NOMO-1 (cell line): ENCODE measurements around the gene PHF21A.
A peak's percentile ranks its signal among the peaks of the same experiment; 100 is the strongest.
"Not testable (repeated sequence)": the region's sequence is repeated elsewhere in the genome, so short reads cannot be mapped to it uniquely, and the experiment has no call there.

Source experiments
- DNase-seq, 2 experiments: peaks; one replicate each; lab custom pipeline; 2025; ENCODE audit not compliant: unreplicated experiment in 2 of 2; lab: John Stamatoyannopoulos, UW

The PHF21A gene

DNA sequence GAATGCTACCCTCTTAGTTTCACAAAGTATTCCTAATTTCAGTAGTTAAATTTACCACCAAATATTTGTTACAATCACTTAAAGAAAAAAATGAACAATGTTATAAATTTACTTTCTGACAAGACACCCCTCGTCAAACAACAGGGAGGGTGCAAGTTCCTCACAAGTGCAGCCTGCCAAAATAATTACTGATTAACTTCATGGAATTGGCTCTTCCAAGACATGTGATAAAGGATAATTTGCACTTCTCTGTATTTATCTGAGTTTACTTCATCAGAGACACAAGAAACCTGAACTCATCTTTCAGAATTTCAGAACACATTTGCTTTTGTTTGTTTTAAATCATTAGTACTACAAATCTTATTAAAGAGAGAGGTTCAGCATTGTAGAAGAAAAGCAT is 132.3 kb downstream of the PHF21A start:
- no peak for DNase-seq

DNA sequence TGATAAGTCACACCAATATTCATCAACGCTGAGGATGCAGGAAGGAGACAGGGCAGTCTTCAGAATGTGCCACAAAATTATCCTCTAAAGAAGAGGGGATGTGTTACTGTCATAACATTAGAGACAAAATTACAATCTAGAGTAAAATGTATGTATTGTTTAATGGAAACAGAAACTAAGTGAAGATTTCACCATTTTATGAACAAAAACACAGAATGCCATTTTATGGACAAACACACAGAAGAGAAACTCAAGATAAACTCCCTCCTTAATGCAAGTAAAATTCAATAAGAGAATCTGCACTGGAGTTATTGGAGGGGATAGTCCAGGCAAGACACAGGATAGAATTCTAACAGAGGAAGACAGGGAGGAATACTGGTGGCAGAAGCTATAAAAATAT is 136.0 kb downstream of the PHF21A start:
- DNase-seq = no peak

DNA sequence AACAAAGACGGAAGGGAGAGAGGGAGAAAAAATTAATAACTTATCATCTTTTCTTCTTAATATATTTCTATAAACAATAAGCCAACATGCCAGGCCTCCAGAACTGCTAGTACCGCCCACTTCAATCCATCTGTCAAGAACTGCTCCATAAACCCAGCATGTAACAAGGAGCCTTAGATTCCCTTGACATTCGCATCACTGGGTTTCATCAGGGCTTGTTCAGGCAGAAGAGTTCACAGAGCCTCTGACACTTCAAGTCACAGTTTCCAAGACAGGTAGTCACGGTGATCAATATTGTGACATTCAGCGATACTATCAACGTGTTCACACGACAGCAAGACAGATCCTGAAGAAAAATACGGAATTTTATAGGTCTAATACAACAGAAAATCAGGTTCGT is 137.1 kb downstream of the PHF21A start:
- no peak for DNase-seq

DNA sequence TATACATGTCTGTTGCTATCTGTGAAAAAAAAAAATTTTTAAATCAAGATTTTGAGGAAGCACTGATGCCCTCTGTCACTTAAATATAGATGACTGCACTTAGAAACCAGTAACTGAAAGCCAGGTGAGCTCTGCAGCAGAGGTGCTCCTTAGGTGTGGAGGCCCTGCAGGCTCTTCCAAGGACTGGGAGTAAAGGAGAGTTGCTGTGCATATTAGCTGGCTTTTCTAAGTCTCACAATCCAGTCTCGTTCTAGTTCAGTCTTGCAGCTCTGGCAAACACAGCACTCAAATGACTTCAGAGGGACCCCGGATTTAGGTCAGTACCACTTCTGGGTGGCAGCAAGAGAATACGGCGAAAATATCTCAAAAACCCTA is 137.8 kb downstream of the PHF21A start:
- DNase-seq = no peak

DNA sequence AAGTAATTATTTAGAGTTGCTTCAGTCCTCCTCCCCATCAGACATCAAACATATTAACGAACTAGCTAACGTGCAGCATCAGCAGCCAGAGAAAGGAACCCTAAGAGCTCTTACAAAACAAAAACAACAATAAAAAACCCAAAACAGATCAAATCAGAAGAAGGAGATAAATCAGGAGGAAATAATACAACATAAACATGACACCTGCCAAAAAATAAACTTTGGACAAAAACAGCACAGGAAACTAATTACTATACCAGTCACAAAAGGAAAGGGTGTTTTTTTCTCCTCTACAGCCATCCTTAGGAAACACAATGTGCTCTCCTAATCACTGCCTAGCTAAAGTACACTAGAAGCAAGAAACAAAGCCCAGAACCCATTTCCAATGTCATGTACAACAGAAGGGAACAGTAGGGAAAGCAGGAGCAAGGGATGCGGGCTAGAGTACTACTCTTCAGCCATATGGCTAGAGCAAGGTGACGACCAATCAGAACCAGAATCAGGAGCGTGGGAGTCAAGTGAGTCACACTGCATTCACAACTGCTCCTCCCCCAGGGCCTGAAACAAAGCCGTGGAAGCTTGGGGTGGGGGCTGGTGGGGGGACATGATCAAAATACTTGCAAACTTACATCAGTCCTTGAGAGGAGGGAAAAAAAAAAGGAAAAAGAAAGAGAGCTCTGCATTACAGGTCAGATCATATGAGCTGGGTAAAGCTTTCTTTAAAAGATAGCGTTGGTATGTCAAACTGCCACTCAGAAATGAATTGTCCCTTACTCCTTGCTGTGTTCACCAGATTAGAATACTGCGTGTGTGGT is 138.4 kb downstream of the PHF21A start:
- DNase-seq = no peak

DNA sequence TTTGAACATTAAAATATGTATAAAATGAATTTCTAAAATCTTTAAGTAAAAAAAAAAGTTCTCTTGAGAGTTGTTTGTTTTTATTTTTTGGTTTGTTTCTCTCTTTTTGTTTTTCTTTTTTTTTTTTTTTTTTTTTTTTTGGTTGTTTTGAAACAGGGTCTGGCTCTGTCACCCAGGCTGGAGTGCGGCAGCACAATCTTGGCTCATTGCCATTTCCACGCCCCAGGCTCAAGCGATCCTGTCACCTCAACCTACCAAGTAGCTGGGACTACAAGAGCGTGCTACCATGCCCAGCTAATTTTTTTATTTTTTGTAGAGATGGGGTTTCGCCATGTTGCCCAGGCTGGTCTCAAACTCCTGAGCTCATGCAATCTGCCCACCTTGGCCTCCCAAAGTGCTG is 139.4 kb downstream of the PHF21A start:
- not testable (repeated sequence) for DNase-seq

DNA sequence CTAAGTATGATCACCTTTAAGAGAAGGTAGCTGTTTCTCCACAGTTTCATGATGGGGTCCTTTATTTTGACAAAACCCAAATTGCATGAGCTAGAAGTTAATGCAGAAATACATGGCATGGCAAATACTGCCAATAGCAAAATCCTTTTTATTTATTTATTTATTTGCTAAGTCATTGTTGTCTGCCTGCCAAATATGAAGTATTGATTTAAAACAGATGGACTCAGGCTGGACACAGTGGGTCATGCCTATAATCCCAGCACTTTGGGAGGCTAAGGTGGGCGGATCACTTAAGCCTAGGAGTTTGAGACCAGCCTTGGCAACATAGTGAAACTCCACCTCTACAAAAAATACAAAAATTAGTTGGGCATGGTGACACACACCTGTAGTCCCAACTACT is 146.4 kb downstream of the PHF21A start:
- DNase-seq = no peak

DNA sequence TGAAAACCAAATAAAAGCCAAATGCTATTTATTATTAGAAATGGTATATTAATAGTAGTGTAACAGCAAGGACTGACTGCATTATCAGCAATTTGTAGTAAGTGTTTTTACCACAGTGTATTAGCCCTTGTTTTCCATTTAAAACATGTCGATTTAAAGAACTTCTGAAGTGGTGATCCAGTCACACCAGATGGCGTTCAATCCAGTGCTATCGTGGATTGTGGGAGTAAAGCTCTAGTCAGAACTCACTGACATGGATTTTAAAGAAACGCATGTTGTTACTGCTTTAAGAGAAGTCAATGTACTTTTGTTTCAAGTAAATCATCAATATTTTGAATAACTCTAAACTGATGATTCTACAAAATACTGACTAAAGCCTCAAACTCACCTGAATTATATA is 147.7 kb downstream of the PHF21A start:
- DNase-seq = no peak

DNA sequence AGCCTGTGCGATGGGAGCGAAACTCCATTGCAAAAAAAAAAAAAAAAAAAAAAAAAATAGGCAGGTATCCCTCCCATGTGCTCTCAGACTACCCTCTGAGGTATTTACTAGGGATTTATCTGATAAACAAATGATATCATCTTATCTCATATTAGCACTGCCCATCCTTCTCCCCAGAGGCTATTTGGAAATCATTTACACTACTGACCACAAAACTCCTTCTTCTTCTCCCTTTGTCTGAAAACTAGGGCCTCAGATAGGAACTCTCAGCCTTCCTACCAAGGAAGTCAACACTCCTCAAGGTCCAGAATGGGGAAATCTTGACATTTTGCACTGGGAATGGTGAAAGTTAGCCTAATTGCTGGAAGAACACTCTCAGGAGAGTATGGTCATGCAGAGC is 152.4 kb downstream of the PHF21A start:
- no peak for DNase-seq

DNA sequence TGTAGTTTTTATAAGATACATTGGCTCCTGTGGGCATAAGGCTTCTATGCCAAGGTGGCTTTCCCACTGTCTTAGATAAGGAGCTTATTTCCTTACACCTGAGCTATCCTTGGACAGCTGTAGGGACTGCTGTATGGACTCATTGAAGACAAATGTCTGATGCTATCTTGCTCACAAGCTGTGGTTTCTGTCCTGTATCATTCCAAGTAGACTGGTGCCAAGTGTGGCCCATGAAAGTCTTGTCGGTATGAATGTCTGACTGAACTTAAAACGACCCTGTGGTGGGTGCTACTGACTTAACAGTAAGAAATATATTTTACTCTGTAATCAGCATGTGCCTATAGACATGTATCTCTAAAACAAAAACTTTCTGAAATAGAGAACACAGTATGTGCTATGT is 153.7 kb downstream of the PHF21A start:
- DNase-seq = no peak

DNA sequence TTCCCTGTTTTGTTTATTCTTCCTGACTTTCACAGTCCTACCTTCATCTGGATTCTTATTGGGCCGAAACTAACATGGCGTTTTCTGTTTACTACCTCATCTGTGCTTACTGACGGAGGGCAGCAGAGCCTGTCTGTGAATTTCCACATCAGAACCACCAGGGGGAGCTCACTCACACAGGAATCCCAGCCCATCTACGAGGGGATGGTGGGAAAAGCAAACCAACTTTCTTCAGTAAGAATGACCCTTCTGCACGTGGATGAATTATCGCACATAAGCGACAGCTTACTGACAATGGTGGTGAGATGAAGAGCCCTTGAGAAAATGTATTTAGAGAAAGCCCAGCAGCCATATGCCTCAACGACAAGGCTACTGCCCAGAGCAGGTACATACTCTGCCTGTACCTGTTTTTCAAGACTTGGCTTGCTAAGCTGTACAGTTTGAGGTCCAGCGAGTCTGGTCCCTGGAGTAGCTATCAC is 156.3 kb downstream of the PHF21A start:
- DNase-seq = peak; percentile 21 to 59

DNA sequence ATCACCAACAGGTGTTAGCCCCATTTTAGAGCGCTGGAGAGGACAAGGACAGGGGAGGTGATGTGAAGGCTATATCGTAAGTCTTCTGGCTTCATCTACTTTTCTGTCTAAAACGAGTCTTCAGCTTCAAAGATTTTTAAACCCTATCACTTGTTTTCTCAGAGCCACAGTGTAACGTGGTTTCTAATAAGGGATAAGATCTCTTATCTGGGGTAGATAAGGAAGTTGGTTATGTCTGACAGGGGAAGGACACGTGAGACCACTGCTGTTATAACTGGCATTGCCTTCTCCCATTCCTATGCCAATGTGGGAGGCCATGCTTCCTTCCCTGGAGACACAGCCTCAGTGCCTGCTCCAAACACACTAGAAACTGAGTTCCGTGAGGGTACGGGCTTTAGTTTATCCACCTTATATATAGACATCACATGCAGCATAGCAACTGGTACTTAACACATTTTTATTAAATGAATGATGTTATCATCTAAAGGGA is 159.5 kb downstream of the PHF21A start:
- no peak for DNase-seq

DNA sequence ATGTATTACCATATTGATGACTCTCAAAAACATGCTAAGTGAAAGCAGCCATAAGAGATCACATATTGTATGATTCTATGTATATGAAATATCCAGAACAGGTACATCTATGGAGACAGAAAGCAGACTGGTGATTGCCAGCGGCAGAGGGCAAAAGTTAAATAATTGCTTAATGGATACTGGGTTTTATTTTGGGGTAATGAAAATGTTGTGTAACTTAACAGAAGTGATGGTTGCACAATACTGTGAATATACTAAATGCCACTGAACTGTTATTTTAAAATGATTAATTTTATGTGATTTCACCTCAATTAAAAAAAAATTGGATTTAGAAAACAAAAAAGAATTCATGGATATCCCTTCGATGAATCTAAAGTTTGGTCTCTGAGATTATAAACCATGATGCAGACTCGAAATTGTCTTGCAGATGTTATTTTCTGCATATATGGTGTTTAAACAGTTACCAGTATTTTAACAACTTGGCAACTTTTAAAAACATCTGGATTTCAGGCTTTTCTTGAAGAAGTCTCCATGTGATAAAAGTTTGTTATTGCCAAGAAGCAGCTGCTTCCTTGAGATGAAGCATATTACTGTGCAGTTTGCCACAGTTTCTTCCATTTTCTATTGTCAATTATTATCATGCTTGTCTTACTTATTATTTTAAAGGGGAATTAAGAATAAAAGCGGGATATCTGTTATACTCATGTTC is 160.7 kb downstream of the PHF21A start:
- DNase-seq = peak in 1 of 2 experiments; percentile 34

DNA sequence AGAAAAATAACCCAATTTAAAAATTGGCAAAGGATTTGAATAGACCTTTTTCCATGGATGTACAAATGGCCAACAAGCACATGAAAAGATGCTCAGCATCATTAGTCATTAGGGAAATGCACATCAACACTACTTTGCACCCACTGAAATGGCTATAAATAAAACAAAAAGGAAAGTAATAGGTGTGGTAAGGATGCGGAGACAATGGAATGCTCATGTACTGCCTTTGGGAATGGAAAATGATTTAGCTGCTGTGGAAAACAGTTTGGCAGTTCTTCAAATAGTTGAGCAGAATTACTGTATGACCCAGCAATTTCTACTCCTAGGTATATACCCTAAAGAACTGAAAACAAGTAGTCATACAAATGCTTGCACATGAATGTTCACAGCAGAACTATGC is 161.4 kb downstream of the PHF21A start:
- DNase-seq = no peak

DNA sequence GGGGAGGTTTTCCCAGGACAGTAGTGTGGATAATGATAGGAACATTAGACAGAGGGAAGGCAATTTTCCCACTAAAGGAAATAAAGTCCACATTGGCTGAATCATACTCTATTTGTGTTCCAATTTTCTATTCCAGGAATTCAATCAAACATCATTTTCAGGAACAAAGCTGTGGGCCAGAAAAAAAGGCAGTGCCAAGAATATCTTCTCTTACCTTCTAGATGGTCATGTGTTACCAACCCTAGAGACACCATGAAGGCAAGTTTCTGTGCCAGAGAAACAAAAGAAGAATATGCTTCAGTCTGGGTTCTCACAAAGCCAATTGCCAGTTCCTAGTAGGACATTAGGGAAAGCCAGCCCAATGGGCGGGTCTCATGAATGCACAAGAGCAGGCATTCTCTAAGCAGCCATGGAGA is 171.3 kb downstream of the PHF21A start:
- no peak for DNase-seq

DNA sequence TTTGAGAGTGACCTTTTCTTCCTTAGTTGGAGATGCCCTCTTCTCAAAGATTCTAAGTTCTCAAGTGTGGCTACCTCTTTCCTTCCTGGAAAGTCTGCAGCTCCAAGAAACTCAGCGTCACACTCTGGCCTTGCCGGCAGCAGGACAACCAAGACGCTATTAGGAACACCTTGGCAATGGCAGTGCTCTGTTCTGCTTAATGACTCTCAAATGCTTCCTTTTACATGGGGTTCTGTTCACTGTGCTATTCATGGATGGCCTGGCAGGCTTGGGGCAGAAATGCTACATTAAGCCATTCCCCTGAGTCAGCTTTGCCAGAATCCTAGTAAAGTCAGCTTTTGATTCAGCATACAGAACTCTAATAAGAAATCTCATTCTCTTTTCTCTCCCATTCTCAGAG is 172.9 kb downstream of the PHF21A start:
- DNase-seq = no peak

DNA sequence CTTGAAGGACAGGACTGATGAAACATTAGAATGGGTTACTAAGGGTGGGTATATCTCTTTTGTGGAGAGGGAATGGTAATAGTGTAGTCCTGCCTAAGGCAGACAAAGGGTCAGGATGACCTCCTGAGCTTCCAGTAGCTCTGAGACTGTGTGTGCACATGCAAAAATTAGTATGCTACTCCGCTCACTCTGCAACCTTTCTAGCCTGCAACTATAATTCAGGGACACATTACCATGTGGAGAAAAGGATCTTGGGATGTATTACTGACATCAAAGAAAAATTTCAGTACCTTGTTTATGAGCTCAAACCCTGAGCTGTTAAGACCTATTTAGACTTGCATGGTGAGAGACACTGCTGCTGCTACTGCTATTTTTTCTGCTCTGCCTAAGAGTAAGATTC is 173.4 kb downstream of the PHF21A start:
- DNase-seq = no peak

DNA sequence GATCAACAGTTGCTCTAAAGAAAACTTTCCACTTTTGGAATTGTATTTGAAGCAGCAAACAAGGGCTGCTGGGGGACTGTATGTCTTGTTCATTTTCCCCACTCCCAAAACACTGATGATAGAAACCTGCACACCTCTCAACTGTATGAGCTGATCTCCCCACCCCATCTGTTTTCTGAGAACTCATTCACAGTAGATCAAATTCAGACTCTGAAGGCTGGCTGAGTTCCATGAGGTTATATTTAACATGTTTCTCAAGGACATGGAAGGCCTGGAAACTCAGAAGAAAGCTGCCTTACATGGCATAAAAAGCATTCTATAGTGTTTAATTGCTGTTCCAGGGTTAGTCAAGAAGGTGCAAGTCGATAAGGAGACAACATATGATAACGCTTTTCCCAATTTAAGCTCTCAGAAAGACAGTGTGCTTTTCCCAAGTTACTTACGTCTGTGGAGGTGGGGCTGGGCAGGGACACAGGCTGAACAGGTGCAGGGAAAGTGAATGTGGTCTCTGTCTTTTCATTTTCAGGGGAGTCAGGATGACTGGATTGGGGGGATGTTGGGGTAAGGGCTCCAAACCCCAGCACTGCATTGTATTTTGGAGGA is 175.8 kb downstream of the PHF21A start:
- DNase-seq = no peak

DNA sequence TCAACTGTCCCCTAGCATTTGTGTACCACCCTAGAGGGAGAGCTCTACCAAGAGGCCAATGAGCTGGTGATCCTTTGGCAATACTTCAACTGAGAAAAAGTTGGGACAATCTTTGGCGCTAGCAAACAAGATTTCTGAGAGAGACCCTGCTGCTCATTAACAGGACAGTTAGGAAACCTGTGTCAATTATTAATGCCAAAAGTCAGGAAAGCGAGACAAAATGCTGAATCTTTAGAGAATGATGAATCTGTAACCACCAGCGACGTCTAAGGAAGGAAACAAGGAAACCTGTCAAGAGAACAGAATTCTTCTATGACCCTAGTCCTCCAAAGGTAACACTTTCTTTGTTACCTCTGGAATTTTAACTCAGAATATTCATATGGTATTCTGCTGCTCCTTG is 178.9 kb downstream of the PHF21A start:
- DNase-seq = no peak

DNA sequence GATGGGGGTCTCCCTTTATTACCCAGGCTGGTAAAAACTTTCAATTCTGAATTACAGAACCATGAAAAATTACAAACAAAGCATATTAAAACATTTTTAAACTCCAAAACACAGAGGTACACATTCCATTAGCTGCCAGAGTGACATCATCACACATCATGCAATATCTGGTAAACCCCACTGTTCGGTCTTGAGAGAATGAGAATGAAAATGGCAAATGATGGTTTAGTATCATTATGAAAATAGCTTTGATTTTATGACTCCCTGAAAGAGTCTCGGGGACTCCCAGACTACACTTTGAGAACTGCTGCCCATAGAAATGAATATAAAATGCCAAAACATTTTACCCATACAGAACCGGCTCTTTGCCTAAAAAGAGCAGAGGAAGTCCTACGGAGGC is 180.0 kb downstream of the PHF21A start:
- no peak for DNase-seq

DNA sequence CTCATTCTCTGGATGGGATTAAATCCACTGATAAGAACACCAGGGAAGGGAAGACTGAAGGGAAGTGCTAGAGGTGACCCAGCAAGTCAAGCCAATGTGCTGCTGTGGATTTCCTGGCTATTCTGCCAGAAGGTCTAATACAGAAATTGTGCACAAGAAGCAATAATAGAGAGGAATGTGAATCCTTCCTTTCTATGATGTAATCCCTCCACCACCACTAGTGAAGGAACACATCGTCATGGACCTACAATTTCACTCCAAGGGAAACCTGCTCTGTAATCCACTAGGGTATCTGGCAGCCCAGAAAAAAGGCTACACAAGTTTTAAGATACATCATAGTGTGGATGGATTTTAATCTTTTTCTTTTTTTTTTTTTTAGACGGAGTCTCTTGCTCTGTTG is 181.4 kb downstream of the PHF21A start:
- DNase-seq = no peak

DNA sequence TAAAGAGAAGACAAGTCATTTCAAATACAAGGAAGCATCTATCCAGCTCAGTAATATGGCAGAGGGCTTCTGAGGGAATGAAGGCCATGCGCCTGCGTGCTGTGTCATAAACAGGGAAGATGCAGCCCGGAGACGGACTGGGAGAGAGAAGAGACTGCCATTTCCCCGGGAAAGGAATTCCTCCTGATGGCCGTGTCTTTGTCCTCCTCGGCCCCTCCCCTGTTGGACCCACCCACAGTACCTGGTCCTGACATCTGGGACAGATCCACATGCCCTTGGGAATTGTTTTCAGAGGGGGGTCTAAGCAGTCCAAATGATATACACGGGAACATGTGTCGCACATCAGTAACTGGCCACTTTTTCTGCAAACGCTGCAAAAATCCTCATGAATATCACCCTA is 183.3 kb downstream of the PHF21A start:
- no peak for DNase-seq
